Measurements from ENCODE around the gene ANKRD10.

ANKRD10 gene

DNA sequence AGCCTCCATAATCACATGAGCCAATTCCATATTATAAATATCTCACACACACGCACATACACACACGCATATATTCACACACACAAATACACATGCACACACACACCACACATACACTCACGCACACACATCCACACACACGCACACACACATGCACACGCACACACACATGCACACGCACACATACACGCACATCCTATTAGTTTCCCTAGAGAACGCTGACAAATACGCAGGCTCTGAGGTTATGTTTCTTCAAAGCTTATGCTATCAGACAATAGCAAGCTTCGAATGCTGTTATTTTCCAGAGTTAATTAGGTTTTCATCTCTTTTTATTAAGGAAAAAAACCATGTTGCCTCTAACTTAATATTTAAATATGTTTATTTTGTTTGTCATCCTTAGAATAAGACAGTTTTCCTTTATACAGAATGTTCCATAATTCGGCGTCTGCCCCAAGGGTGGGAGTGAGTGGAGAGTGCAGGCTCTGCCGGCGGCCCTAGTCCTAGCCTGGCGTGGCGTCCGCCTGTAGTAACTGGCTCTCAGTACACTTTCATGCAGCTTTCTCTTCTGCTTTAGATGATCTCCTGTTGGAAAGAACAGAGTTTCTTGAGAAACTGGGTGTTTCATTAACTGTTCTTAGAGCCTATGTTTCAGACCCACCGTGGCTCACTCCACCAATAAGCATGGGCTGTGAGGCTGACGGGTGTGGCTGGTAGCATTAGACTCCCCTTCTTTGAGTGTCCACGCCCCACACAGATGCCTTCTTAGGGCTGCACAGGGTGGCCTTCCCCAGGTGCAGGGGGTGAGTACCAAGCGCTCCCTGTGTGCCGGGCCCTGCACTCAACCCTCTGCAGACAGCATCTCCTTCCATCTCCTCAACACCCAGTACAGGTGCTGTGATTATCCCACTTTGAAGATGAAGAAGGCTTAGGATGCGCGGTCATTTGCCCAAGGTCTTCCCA lies 30.4 kb upstream of the ANKRD10 start:
- DNase-seq: no peak

DNA sequence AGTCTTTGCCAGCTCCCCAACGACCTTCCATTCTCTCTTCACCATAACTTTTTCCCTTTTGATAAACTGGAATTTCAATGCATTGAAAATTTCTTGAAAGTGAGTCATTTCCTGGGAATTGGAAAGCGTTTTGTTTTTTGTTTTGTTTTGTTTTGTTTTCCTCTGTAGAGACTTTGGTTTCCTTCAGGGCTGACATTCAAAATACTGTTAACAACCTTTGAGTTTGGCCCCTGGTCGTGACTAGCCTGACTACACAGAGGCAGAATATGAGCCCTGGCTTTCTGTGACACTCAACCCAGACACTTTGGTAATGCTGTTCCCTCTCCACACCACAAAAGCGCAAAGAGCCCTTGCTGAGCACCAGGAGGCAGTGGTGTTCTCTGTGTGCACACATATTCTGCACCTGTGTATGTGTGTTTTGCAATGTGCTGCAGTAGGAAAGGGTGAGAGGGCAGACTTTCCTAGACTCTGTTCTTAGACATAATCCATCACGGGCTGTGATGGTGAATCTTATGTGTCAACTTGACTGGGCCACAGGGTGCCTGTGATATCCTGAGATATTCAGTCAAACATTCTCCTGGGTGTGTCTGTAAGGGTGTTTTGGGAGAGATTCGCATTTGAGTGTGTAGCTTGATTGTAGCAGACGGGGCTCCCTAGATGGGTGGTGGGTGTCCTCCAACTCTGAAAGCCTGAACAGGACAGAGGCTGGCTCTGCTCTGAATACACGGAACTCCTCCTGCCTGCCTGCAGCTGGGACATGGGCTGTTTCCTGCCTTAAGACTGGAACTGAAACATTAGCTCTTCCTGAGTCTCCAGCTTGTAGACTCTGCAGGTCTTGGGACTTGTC lies 29.5 kb upstream of the ANKRD10 start:
- peak in 1 of 5 donors; percentile 70 for DNase-seq

DNA sequence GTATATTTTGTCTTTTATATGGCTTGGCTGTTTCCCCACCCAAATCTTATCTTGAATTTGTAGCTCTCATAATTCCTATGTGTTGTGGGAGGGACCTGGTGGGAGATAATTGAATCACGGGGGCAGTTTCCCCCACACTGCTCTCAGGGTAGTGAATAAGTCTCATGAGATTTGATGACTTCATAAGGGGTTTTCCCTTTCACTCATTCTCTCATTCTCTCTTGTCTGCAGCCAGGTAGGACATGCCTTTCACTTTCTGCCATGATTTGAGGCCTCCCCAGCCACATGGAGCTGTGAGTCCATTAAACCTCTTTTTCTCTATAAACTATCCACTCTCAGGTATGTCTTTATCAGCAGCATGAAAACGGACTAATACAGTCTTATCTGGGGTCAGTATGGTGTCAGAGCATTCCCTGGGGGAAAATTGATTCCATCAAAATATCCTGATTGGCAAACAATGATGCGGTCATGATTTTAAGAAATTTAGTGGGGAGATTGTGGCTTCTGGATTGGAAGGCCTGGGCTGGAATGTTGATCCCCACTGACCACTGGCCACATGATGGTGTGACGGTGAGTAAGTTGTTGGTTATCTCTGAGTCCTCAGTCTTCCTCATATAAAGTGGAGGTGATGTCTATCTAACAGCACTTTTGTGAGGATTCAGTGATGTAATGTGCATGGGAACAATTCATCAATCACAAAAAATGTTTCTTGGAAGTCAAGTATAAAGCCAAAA lies 27.5 kb upstream of the ANKRD10 start:
- DNase-seq: no peak

DNA sequence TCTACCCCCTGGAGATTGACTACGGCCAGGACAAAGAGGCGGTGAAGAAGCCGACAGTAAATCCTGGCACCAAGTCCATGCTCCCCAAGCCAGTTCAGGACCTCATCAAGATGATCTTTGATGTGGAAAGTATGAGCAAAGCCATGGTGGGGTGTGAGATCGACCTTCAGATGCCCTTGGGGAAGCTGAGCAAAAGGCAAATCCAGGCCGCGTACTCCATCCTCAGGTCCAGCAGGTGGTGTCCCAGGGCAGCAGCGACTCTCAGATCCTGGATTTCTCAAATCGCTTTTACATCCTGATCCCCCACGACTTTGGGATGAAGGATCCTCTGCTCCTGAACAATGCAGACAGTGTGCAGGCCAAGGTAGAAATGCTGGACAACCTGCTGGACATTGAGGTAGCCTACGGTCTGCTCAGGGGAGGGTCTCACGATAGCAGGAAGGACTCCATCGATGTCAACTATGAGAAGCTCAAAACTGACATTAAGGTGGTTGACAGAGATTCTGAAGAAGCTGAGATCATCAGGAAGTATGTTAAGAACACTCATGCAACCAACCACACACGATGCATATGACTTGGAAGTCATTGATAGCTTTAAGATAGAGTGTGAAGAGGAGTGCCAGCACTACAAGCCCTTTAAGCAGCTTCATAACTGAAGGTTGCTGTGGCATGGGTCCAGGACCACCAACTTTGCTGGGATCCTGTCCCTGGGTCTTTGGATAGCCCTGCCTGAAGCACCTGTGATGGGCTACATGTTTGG lies 24.0 kb upstream of the ANKRD10 start:
- no peak for DNase-seq

DNA sequence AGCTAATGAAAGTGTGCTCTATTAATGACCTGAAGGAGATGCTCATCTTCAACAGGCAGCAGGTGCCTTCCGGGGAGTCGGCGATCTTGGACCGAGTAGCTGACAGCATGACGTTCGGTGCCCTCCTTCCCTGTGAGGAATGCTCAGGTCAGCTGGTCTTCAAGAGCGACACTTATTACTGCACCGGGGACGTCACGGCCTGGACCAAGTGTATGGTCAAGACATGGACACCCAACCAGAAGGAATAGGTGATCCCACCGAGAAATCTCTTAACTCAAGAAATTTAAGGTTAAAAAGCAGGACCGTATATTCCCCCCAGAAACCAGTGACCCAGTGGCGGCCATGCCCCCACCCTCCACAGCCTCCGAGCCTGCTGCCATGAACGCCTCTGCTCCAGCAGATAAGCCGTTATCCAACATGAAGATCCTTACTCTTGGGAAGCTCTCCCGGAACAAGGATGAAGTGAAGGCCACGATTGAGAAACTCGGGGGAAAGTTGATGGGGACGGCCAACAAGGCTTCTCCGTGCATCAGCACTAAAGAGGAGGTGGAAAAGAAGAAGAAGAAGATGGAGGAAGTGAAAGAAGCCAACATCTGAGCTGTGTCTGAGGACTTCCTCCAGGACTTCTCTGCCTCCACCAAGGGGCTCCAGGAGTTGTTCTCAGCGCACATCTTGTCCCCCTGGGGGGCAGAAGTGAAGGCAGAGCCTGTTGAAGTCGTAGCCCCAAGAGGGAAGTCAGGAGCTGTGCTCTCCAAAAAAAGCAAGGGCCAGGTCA lies 22.8 kb upstream of the ANKRD10 start:
- DNase-seq: no peak

DNA sequence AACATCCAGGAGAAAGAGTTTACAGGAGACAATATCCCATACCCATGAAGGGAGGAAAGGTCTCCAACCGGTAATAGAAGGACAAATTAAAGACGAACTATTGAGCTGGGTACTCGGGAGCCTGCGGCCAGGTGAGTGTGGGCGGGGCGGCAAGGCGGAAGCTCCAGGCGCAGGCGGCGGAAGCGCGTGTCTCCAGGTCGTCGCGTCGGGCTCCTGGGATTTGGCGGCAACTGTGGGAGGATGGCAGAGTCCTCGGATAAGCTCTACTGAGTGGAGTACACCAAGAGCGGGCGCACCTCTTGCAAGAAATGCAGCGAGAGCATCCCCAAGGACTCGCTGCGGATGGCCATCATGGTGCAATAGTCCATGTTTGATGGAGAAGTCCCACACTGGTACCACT lies 21.6 kb upstream of the ANKRD10 start:
- no peak for DNase-seq

DNA sequence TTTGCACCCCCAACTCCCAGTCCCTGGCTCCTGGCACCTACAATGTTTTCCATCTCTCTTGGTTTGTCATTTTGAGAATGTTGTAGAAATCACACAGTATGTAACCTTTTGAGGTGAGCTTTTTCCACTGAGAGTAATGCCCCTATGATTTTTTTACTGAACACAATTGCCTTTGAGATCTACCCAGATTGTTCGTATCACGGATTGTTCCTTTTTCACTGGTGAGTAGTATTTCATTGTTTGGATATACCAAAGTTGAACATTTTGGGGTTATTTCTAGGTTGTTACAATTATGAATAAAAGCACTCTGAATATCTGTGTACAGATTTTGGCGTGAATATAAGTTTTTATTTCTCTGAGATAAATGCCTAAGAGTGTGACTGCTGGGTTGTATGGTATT lies 17.7 kb upstream of the ANKRD10 start:
- no peak for DNase-seq

DNA sequence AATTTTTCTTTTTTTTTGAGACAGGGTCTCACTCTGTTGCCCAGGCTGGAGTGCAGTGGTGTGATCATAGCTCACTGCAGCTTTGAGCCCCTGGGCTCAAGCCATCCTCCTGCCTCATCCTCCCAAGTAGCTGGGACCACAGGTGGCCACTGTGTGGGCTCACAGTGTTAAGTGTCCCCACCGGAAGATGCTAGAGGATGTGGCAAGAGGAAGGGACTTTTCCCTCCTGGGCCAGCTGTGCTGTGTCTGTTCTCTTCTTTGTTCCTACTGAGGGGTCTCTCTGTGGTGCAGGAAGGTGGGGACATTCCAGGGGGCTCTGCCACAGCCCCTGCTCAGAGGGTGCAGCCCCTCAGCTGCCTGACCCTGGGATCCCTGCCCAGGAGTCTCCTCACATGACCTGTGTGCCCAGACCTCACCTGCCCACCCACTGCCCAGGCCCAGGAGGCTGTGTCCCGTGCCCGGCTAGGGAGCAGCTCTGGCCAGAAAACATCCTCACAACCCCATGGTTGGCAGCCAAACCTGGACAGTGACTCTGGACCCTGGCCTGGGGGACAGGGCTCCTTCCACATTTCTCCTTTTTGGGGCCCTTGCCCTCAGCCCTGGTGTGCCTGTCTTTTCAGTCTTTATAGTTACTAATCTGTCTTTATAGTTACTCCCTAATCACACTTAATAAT lies 14.4 kb upstream of the ANKRD10 start:
- no peak for DNase-seq

DNA sequence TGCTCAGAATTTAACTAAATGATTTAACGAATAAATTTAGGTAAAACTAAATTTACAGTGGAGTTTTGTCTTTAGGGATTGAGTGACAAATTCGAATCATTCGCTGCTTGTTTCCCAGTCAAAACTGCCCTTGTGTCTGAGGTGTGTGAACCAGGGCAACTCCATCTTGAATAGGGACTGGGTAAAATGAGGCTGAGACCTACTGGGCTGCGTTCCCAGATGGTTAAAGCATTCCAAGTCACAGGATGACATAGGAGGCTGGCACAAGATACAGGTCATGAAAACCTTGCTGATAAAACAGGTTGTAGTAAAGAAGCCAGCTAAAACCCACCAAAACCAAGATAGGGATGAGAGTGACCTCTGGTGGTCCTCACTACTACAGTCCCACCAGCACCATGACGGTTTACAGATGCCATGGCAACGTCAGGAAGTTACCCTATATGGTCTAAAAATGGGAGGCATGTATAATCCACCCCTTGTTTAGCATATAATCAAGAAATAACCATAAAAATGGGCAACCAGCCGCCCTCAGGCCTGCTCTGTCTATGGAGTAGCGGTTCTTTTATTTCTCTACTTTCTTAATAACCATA lies 10.2 kb upstream of the ANKRD10 start:
- DNase-seq: no peak

DNA sequence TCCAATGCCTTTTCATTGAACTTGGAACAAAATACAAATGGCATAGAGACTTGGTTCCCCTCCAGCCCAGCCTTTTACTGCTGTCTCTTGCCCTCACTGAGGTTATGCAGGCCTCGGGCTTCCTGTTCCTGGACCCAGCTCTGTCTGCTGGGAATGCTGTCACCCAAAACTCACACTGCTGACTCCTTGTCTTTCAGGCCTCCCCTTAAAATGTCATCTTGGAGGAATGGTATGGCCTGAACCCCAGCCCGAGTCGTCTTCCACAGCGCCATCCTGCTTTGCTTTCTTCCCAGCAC lies 9.7 kb upstream of the ANKRD10 start:
- no peak for DNase-seq

DNA sequence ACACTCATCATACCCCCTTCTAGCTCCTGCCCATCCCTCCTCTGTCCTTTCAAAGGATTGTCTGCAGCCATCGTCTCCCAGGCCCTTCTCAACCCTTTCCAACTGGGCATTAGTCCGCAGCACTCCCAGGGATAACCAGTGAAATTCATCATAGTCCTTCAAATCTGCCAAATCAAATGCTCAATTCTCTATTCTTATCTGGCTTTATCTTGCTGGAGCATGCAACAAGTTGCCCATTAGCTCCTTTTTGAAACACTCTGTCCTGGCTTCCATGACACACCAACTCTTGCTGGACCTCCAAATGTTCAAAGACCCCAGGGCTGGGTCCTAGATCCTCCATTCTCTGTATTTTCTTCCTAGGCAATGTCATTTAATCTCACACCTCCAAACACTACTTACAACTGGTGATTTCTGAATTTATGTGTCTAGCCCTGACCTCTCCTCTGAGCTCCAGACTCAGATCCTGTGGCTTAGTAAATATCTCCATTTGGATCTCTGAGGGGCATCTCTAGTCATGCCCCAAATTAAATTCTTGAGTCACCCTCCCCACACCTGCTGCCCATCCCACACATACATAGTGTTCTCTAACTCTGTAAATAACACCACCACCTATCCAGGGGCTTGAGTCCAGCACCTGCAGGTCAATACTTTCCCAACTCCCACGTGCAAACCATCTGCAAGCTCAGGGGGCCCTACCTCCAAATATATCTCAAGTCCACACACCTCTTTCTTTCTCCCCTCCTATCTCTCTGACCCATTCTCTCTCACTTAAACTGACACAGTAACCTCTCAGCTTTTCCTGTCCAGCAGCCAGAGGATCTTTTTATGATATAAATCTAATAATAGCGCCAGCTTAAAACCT lies 9.1 kb upstream of the ANKRD10 start:
- no peak for DNase-seq

DNA sequence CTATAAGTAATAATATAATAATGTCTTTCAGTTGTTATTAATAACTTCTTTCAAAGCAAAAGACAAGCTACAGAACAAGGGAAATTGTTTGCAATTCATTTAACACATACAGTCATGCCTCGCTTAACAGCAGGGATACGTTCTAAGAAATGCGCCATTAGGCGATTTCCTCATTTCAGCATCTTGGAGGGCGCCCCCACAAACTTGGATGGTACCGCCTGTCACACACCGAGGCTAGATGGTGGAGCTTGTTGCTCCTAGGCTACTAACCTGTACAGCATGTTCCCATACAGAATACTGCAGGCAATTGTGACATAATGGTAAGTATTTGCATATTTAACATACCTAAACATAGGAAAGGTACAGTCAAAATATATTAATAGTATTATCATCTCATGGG lies 8.2 kb upstream of the ANKRD10 start:
- DNase-seq: no peak

DNA sequence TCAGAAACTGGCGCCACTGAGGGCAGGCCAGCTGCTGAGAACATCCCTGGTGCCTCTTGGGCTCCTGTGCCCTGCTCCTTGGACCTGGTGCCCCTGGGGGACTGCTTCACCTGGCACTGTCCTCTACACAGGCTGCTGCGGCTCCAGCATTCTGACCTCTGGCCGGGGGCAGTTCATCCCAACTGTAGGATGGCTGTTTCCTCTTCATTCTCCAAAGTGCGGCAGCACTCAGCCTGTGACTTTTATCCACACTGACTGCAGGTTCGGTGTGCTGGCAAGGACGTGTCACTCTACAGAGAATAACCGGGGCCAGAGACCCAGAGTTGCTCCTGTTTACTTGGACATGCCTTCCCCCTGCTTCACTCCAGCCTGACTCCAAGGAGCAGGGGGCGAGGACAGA lies 7.6 kb upstream of the ANKRD10 start:
- DNase-seq: no peak

DNA sequence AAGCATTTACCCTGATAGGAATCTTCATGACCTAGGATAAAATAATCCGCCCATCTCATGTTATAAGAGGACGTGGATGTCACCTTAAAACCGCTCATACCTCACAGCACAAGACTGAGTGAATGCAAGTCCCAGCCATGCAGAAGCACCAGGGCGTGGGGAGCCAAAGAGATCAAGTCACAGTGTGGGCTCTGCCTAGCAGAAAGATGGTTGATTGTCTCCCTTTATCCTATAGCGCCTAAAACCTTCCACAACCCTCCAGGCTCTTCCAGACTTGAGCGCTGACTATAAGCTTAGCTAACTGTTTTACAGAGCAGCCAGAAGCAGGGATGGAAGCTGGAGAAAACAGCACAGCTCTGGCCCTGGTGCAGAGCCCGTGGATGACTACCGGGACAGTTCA lies 6.8 kb upstream of the ANKRD10 start:
- no peak for DNase-seq

DNA sequence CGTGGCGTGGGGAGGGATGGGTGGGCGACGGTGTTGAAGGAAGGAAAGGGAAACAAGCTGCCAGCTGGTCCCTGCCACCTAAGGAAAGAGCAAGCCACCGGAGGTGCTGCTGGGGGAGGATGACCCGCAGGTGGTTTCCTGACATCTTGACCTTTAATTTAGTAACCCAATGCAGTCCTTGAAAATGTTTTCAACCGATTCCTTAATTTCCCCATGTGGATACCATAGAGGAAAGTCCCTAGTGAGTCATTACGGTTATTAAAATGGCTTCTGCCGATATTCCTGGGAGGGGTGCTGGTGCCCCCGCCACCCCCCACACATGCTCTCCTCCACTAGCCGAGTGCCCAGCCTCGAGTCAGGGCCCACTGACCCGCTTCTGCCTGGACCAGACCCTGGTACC lies 6.3 kb upstream of the ANKRD10 start:
- no peak for DNase-seq

DNA sequence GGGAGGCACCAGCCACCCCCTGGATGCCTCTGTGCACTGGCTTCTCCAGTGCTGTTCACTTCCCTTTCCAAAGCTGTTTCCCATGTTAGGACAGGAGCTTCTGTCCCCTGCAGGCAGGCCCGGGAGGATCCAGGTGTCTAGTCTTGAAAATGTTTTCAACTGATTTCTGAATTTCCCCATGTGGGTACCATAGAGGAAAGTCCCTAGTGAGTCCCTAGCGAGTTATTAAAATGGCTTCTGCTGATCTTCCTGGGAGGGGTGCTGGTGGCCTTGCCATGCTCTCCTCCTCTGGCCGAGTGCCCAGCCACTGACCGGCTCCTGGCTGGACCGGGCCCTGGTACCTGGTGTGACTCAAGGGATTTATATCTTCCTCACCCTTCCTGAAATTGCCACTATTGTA lies 5.2 kb upstream of the ANKRD10 start:
- no peak for DNase-seq

DNA sequence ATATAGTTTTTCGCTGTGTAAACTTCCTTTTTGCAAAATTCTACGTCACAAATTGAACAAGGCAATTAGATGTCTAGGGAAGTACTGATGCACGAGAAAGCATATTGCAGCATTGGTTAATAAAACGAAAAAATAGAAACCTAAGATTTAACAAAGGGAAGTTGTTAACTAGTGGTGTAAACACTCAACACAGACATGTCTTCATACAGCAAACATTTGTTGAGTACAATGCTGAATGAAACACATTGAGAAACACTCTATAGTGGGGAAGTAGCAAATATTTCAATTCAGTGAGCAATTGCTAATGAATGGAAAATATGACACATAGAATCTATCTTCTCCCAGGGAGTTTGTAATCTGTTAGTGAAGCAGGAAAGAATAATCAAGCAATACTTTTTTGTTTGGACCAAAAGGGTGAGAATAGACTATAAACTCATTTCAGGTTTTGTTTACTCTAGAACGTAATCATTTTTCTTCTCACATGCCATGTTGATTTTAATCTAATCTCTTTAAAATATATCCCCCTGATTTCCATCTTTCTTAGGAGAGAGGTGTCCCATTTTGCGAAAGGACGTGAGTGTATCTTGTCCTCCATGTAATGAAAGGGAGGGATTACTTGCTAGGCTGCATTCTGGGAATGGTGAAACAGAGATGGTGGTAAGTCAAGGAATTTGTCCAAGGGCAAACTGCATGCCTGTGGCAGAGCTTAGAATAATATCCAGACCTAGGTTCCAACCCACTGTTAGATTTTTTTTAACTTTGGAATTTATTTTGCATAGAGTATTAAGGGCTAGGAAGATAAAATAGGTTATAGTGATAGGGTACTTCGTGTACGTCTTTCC lies 1.7 kb upstream of the ANKRD10 start:
- DNase-seq: no peak

DNA sequence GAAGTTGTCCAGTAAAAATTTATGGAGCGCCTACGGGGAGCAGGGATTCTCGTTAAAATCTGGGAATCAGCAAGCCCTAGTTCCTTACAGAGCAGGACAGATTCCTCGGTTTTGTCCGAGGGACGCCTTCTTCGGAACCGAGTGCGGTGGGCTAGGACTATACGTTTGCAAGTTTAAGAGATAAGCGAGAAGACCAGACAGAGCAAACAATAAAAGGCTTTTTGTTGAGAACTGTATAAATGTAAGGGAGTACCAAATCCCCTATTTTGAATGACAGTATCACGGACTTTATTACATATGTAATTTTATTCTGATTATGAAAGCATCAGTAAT lies 971 bp upstream of the ANKRD10 start:
- DNase-seq: no peak

Data from T-helper 1 cell (primary cell).